NCI-H187 treated with DMSO at 0.1 percent for 48 hours (cell line): Measurements from ENCODE around the gene NAE1.
"Not testable (repeated sequence)": the region's sequence is repeated elsewhere in the genome, so short reads cannot be mapped to it uniquely, and the experiment has no call there.

Experiments used
- DNase-seq: peaks from one replicate; lab custom pipeline; 2025; lab: John Stamatoyannopoulos, UW

The NAE1 gene

DNA sequence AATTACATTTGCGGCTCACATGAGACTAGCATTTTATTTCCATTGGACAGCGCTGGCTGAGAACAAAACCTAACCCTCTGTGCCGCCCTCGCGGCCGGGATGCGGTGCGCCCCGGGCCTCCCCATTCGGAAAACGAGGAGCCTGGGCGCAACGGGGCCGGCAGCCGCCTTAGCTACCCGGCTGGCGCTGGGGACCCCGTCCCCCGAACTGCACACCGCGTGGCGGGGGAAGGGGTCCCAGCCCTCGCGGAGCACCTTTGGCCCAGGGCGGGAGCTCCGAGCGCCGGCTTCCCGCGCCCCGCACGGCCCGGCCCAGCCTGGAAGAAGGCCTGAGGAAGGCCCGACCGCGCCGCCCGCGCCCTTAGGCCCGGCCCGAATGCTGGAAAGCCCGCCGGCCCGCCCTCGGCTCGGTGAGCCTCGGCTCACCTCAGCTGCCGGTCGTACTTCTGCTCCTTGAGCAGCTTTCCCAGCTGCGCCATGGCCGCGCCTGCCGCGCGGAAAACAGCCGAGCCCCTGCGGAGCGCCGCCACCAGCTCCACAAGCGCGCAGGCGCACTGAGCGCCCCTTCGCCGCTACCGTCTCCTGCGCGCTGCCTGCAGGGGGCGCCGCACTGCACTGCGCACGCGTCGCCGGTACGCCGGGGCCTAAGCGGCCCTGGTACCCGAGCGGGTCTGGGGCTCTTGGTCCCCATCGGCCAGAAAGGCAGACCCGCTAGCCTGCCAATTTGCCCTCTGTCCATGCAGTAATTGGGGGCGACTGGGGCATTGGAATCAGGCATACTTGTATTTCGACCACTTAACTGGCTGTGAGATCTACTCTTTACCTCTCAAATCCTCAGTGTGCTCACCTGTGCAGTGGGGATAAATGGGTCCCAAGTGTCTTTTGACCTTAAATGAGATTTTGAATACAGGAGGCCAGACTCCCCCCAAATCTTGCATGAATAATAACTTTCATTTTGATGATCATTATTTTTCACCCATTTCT is at the start of gene NAE1:
NAE1 (minus strand) TSS at position 555 of the 983 bp plus-strand sequence; CDS start at position 478, 77 bp downstream.
- peak; percentile 31 for DNase-seq

DNA sequence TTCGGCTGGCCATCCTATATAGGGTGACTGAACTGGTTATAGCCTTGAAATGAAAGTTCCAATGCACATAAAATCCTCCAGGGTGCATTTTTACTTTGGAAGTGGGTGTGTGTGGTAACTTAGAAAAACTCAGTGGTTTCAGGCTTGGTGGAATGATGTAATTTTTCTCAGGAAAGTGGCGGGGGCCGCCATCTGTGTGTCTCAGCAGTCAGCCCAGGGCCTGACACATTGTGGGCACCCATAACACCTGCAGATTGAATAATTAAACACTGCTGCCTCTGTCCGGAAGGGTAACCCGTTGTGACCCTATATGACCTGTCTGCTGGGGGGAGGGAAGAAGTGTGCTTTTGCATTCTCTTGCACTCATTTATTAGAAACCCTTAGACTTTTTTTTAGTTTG is 47.3 kb upstream of the NAE1 start:
- DNase-seq = no peak

DNA sequence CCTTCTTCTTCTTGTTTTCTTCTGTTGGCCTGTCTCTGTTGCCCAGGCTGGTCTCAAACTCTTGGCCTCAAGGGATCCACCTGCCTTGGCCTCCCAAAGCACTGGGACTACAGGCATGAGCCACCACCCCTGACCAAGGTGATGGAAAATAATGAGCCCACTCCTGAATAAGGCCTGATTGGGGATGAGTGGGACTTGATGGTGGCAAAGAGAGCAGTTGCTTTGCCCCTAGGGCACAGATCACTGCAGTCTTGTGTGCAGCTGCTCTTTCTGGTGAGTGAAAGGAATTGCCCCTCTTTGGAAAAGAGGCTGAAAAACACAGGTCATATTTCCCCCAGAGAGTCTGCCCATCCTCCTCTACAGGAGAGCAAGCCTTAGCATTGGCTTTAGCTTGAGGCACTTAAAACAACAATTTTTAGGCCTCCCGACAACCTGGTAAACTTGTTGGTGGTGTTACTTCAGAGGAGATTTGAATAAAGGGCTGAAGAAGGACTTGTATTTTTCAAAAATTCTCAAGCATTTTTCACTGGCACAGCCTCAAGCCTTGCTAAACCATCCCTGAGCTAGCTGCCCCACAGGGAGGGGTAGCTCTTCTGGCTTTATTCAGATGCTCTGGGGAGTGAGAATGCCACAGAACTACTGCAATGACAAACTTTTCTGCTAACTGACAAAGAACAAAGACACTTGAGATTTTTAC is 43.5 kb upstream of the NAE1 start:
- no peak for DNase-seq

DNA sequence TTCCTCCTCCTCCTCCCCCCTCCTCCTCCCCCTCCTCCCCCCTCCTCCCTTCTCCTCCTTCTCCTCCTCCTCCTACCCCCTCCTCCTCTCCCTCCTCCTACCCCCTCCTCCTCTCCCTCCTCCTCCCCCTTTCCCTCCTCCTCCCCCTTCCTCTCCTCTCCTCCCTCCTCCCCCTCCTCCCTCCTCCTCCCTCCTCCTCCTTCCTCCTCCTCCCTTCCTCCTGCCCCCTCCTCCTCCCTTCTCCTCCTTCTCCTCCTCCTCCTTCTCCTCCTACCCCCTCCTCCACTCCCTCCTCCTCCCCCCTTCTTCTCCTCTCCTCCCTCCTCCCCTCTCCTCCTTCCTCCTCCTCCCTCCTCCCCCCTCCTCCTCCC is 42.9 kb upstream of the NAE1 start:
- DNase-seq = no peak

DNA sequence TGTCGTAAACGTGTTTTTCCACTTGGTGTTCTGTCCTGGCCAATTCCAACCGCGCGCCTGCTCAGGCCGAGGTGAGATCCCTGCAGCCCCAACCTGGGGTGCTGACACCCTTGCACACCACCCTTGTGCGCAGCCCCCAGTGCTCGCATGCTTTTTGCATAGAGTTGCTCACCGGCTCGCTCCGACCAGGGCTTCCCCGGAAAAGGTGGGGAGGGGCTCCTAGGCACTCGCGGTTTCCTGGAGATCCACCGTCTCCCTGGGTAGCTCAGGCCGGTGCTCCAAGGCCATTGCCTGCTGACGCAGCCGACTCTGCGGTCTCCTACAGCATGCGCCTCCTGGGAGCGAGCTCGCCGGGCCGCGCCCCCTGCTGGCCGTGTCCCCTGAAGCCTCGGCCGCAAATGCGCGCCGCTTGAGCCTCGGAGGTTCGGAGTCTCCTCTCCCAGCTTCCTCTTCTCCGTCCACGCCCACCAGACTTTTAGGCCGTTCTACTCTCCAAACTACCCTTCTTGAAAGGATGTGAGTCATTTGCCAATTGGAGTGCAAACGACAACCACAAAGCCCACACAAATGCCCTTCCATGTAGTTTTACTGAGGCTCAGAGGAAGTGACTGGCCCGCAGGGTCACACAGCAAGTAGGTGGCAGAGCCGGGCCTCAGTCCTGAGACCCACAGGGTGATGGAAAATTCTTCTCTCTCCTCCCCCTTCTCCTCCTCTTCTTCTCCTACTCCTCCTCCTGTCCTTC is 42.3 kb upstream of the NAE1 start:
- no peak for DNase-seq

DNA sequence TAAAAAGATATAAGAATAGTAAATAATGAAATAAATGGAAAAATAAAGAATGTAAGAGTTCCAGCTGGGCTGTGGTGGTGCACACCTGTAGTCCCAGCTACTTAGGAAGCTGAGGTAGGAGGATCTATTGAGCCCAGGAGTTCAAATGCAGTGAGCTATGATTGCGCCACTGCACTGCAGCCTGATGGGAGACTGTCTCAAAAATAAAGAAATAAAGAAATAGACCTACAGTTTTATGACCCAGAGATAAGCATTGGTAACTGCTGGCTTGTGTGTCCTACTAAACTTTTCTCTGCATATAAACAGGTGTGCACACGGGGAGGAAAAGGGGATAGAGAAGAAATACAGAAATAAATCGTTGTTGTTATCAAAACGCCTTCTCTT is 41.8 kb upstream of the NAE1 start:
- DNase-seq = no peak

DNA sequence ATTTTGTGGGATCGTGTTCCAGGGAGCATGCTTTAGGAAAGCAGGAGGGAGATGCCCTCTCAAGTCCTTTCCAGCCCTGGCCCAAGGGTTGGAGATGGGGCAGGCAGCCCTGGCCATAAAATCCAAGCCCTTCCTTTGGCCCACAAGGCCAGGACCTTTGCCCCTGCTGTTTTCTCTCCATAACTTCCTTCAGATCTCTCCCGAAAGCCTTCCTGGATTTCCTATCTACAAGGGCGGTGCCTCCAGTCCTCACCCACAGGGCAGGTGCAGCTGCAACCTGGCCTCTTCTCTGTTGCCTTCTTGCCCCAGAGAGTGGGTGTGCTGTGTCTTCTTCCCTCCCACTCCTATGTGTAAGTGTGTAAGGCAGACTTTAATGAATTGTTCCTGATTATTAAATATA is 41.1 kb upstream of the NAE1 start:
- DNase-seq = no peak

DNA sequence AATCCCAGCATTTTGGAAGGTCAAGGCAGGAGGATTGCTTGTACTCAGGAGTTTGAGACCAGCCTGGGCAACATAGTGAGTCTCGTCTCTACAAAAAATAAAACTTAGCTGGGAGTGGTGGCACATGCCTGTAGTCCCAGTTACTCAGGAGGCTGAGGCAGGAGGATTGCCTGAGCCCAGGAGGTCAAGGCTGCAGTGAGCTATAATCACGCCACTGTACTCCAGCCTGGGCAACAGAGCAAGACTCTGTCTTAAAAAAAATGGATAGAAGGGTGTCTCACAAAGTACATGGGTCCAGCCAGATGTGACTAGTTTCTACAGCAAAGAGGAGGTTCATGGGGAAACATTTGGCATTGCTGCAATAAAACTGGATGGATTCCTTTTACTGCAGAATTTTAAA is 40.6 kb upstream of the NAE1 start:
- DNase-seq = not testable (repeated sequence)

DNA sequence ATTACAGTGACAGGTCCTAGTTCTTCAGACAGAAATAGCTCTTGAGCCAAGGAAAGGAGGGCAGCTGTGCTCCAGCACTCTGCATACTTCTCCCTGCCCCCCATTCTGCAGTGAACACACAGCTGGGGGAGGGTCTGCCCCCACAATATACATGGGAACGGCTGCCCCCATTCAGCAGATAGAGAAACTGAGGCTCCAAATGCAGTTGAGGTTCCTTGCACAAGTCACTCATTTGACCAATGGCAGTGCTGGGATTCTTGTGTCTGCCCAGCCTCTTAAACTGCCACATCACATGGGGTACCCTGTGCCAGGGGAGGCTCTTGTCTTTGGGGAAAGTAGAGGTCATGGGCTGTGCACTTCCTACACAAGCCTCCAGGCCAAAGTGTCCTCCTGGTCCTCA is 38.6 kb upstream of the NAE1 start:
- no peak for DNase-seq

DNA sequence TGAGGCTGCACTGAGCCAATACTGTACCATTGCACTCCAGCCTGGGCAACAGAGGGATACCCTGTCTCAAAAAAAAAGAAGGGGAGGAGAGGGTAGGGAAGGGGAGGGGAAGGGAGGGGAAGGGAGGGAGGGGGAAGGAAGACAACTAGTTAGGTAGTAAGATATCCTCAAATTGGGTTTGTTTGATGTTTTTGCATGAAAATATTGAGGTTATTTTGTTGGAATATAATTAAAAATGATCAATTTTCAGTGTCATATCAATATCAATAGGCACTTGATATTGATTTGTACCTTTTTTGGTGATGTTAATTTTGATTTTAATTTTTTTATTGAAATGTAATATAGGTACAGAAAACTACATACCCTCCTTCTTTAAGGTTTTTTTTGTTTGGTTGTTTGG is 32.9 kb upstream of the NAE1 start:
- no peak for DNase-seq

DNA sequence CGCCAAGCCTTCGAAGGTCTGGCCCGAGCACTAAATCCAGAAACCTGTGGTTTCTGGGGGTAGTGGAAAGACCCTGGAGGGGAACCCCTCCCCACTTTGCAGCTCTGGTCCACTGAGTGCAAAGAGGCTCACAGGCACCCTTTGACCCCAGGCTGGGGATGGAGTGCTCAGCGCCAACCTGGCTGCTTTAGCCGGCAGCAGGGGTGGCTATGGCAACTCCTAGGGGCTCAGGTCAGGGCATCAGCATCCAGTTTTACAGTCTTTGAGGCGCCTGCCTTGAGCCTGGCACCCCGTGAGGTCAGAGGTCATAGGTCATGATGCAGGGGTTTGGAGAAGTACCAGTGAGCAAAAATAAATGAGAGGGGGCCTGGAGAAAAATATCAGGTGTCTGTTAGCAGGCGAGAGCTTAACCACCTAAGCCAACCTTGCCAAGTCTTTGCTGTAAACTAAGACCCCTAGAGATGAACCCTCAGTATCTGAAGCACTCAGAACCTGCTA is 31.3 kb upstream of the NAE1 start:
- no peak for DNase-seq

DNA sequence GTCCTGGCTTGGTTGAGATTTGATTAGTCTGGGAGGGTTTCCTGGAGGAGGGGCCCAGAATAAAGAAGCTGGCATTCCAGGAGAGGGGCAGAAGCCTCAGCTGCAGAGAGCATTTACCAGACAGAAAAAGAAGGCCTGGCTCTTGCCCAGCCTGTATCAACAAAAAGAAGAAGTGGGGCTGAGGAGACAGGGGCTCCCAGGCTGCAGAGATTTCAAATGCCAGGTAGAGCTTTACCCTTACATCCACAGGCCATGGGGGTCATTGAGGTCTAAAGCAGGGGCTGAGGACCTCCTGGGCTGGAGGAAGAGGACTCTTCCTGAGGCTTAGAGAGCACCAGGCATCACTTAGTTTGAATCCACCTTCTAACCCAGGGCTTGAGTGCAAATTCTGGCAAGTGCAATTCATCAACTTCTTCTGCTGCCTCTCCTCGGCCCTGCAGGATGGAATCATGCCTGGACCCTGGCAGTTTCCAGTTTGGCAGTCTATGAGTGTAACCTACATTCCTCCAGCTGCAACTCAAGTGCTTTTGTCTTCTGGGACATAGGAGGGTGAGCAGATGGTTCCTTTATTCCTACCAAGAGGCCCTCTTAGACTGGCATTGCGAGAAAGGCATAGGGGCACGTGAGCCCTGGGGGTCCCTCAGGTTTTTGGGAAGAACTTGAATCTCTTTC is 28.8 kb upstream of the NAE1 start:
- DNase-seq = no peak

DNA sequence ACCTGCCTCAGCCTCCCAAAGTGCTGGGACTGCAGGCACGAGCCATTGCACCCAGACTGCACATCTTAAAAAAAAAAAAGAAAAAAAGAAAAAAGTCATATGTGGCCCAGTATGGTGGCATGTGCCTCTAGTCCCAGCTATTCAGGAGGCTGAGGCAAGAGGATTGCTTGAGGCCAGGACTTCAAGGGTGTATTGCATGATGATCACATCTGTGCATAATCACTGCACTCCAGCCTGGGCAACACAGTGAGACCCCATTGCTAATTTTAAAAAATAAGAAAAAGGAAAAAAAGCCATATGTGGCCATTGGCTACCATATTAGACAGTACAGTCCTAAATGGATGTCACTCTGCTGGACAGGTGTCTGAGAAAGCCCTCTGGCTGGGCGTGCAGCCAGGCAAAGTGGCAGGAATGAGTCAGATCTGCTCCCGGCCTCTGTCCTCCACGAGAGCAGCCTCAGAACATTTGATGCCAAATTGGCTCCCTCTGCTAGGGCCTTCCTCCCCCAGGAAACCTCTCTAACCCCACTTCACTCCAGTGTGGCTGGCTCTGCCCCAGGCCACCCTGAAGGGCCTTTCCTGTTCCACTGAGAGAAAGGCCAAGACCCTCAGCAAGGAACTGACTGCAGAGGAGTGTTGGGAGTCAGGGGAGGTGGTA is 28.1 kb upstream of the NAE1 start:
- no peak for DNase-seq

DNA sequence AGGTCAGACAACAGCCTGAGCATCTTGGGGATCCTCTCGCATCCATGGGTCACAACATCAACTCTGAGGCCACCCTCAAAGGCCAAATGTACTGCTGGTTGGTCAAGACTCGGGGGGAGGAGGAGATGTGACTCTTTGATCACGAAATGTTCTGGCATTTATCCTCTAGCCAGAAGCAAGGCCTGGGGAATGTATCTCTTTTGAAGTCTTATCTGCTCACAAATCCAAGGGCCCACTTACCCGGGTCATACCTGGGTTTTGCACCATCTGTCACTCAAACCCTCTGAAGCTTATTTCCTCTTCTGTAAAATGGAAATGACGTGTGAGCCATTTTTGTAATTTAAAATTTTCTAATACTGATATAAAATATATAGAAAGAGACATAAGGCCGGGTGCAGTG is 26.7 kb upstream of the NAE1 start:
- DNase-seq = no peak

DNA sequence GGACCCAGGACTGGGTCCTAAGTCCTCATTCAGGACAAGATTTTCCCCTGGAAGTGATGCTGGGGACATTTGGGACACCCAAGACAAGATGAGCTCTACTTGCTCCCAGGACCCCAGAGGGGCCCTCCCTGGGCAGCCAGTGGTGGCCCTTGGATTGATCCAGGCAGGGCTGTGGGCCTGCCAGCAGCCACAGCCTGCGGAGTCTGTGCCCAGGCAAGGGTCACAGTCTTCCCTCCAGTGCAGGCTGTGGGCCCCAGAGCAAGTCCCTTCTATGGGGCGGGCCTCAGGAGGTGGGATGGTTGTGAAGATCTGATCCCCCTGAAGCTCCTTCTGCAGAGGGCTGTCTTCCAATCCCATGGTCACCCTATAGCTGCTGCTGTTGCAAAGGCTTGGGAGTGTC is 26.0 kb upstream of the NAE1 start:
- no peak for DNase-seq

DNA sequence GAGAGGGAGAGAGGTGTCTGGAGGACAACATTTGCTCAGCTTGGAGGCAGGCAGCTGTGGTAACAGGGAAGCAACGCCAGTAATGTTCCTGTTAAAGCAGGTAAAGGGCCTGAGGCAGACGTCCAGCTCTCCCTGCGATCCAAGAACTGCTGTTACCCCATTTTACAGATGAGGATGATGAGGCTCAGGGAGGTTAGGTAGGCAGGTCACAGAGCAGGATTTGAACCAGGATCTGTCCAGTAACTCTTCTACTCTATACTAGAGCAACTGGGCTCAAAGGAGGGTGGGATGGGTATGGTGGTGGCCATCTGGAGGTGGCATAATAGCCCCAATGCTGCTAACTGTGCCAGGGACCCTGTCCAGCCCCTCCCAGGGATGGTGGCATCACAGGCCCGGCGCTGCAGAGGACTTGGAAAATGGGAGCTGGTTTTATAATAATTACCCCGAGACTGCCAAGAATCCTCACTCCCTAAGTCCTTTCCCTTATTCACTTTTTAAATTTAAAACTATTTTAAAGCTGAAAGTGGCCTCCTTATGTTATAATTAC is 25.5 kb upstream of the NAE1 start:
- no peak for DNase-seq

DNA sequence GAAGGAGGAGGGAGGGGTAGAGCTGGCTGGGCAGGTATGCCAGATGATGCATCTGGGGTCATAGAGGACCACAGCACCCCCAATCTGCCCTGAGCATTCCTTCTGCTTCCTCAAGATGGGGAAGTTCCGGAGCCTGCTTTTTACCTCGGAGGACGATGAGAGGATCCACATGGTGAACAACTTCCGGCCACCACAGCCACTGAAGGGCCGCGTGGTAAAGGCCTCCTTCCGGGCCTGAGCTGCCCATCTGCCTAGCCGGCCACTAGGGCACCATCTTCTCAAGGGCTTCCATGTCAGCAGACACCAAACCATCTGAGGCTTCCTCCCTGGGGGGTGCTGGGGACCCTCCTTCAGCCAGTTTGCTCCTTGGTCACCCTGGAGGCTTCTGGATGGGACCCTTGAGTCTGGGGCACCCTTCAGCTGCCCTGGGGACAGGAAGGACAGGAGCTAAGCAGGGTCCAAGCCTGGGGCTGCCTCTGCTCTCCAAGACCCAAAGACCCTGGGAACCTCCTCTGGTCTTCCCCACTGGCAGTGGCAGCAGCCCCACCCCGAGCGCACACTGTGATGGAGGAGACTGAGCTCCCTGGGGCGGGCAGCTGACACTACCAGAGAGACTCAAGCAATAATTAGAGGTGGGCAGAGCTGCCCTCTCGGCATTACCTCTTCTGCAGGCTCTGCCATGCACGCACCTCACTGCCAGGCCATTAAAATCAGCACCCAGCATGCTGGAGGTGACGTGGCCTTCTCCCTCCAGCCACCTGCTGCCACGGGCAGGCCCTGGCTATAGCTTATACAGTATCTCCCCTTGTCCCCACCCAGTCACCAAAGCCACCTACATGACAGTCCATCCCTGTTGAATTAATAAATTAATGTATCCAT is 22.7 kb upstream of the NAE1 start:
- DNase-seq = no peak

DNA sequence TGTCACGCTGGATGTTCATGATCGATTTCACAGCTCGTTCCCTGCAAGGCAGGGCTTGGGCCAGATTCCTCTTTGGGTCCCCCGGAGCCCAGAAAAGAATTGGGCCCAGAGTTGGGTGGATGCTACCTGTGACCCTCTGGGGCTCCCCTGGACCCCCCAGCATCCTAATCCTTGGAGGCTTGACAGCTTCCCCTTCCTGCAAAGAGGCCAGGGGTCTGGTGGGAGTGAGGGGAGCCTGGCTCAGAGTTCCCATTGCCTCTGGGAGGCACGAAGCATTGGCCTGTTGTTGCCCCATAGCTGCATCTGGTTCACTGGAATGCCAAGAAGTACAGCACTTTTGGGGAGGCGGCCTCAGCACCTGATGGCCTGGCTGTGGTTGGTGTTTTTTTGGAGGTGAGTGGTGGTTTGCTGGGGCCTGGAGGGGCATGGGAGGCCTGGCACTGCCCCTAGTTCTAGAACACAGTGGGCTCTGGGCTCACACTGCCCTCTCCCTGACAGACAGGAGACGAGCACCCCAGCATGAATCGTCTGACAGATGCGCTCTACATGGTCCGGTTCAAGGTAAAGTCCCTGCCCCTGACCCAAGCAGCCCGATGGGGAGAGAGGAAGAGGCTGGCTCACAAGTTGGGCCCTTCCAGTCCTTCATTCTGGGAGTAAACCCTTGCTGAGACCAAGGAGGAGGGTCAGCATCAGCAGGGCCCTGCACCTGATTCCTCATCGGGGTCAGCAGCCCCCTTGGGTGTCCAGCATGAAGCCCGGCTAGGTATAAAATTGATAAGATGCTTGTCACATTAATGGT is 20.6 kb upstream of the NAE1 start:
- no peak for DNase-seq

DNA sequence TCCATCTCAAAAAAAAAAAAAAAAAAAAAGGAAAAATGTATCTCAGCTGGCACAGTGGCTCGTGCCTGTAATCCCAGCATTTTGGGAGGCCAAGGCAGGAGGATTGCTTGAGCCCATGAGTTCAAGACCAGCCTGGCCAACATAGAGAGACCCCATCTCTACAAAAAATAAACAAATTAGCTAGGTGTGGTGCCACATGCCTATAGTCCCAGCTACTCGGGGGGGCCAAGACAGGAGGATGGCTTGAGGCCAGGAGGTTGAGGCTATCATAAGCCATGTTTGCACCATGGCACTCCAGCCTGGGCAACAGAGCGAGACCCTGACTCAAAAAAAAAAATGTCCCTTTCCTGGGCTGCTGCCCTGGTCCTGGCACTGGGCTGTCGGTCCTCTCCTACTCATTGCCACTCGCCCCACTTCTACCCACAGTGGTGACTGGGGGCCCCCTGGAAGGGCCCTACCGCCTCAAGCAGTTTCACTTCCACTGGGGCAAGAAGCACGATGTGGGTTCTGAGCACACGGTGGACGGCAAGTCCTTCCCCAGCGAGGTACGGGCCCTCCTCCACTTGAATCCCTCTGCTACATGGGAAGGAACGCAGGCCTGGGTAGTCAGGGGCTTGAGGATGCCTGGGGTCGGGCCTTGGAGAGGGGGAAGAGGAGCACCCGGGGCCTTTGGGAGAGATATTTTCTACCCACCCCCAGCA is 19.5 kb upstream of the NAE1 start:
- DNase-seq = no peak
